ENCODE results near the gene TXNDC11. TPM values are rescaled to one million over a fixed set of nuclear protein-coding genes. Genes with fewer than 3 reads are reported as not detected.

The TXNDC11 gene
- total and polyA plus RNA-seq, 10 of the 15 experiments (the other 5 are each of a cell fraction or from before 2014, with no cell fraction given) = 1.7 to 86.7 (median 54.4) TPM

GRCh38 chr16:11655655-11656054 is 87.0 kb downstream of the TXNDC11 start (continued):
- TF ChIP-seq MEF2B (IDR thresholded peaks at IDR 0.05; ENCODE audit: partially characterized antibody, poor library complexity, severe bottlenecking) (no peak), STAT1 (conservative IDR thresholded peaks at IDR 0.05) (no peak), NKRF (conservative IDR thresholded peaks at IDR 0.05) (no peak)

GRCh38 chr16:11651796-11652195 is 90.9 kb downstream of the TXNDC11 start:
- WGBS (ENCODE audit: insufficient coverage, insufficient replicate concordance, low lambda C conversion rate, missing lambda C conversion rate) = 27% methylated on average over 8 of the region's 8 CpGs
- ChIA-PET SMC1A (ENCODE audit: uncharacterized antibody, unreplicated experiment) (no interaction called here), RAD21 (ENCODE audit: unreplicated experiment) (no interaction called here), POLR2A (interaction anchor here (0.6 kb wide), 1 partner anchor 407 kb away, joined by 3 read pairs; no protein-coding TSS in a partner anchor), CTCF (interaction anchor here (1.2 to 1.3 kb wide), 2 partner anchors 62 to 120 kb away, joined by 3 read pairs; no protein-coding TSS in a partner anchor)
- Histone ChIP-seq H2AFZ (ENCODE audit: control insufficient read depth, low read depth, low read length) (no peak overlapping the region), H4K20me1 (ENCODE audit: control insufficient read depth, insufficient read depth) (no peaks in the 10 kb centered on the region), H3K4me3 (no peak overlapping the region), H3K4me2 (ENCODE audit: control insufficient read depth, insufficient read depth) (no peak overlapping the region), H3K9me3 (replicated peaks; ENCODE audit: control insufficient read depth, insufficient read depth, low read length) (no peaks in the 10 kb centered on the region), H3K36me3 (ENCODE audit: control insufficient read depth in 2 of 2, insufficient read depth in 2 of 2, low read length in 1 of 2) (no peaks in the 10 kb centered on the region), H3K9ac (ENCODE audit: control insufficient read depth, insufficient read depth, low read length) (no peak overlapping the region), H3K27ac (ENCODE audit: control insufficient read depth, insufficient read depth) (no peak overlapping the region), H3K27me3 (replicated peaks in 1 of 2; ENCODE audit: control insufficient read depth in 2 of 2, insufficient read depth in 2 of 2, low read length in 1 of 2) (no peaks in the 10 kb centered on the region), H3K79me2 (ENCODE audit: control insufficient read depth, insufficient read depth, low read length) (no peaks in the 10 kb centered on the region), H3K4me1 (ENCODE audit: control insufficient read depth, insufficient read depth, low read length) (peaks cover 7% of the 10 kb centered on the region)
- intact Hi-C loops (cut with micrococcal nuclease; ENCODE audit: unreplicated experiment) (no loop called here), in situ Hi-C loops (cut with MboI) (loop anchor here (25.0 kb wide), 1 partner anchor 689 kb away; no protein-coding TSS in a partner anchor)
- DNase-seq (ENCODE audit: low read depth, low spot score) (no peak), ATAC-seq (no peak), FAIRE-seq (no peak)
- BruUV-seq (replicated peaks) = no TSS peak
- TF ChIP-seq YBX1 (IDR thresholded peaks at IDR 0.05) = no peak
- no peak for TF ChIP-seq SPI1 (IDR thresholded peaks at IDR 0.05; ENCODE audit: borderline replicate concordance, insufficient read depth, low read depth, low read length)
- TF ChIP-seq E2F8 (IDR thresholded peaks at IDR 0.05; ENCODE audit: low read depth, partially characterized antibody) = no peak
- no peak for TF ChIP-seq SMC3 (IDR thresholded peaks at IDR 0.05; ENCODE audit: borderline replicate concordance, low read length)
- TF ChIP-seq DPF2 (IDR thresholded peaks at IDR 0.05) = no peak
- TF ChIP-seq, protein P1, sequence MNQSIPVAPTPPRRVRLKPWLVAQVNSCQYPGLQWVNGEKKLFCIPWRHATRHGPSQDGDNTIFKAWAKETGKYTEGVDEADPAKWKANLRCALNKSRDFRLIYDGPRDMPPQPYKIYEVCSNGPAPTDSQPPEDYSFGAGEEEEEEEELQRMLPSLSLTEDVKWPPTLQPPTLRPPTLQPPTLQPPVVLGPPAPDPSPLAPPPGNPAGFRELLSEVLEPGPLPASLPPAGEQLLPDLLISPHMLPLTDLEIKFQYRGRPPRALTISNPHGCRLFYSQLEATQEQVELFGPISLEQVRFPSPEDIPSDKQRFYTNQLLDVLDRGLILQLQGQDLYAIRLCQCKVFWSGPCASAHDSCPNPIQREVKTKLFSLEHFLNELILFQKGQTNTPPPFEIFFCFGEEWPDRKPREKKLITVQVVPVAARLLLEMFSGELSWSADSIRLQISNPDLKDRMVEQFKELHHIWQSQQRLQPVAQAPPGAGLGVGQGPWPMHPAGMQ (IDR thresholded peaks at IDR 0.05; ENCODE audit: borderline replicate concordance) = no peak
- no peak for TF ChIP-seq NBN (IDR thresholded peaks at IDR 0.05)
- TF ChIP-seq MXI1 (IDR thresholded peaks at IDR 0.05; ENCODE audit: low read depth, low read length) = no peak
- no peak for TF ChIP-seq RCOR1 (conservative IDR thresholded peaks at IDR 0.05; ENCODE audit: low read depth, low read length)
- TF ChIP-seq CHD2 (IDR thresholded peaks at IDR 0.05; ENCODE audit: borderline replicate concordance, low read depth, low read length) = no peak
- no peak for TF ChIP-seq TCF7 (IDR thresholded peaks at IDR 0.05; ENCODE audit: borderline replicate concordance)
- TF ChIP-seq WRNIP1 (IDR thresholded peaks at IDR 0.05; ENCODE audit: borderline replicate concordance, low read depth, low read length) = no peak
- no peak for TF ChIP-seq ZBED1 (IDR thresholded peaks at IDR 0.05; ENCODE audit: borderline replicate concordance)
- TF ChIP-seq LARP7 (IDR thresholded peaks at IDR 0.05) = no peak
- no peak for TF ChIP-seq POU2F2 (IDR thresholded peaks at IDR 0.05; ENCODE audit: borderline replicate concordance, low read depth, low read length)
- no peak for TF ChIP-seq ATF7 (IDR thresholded peaks at IDR 0.05; ENCODE audit: low read depth)
- no peak for TF ChIP-seq EGR1 (IDR thresholded peaks at IDR 0.05; ENCODE audit: borderline replicate concordance in 1 of 2, low read depth in 2 of 2, low read length in 2 of 2)
